Cardiac fibroblast (primary cell): ENCODE measurements around the gene PPP4R4.
"Not testable (repeated sequence)": the region's sequence is repeated elsewhere in the genome, so short reads cannot be mapped to it uniquely, and the experiment has no call there.

Experiments
- DNase-seq, 2 donors: peaks; one replicate each; pipeline versions ENCODE4 v3.0.0 to v3.0.0-alpha.2; 2010; ENCODE audit warnings: low read depth in 2 of 2
- H3K4me3 ChIP-seq, 2 donors: replicated peaks in 1 of 2; 1 replicate in 1 of 2; 2 replicates in 1 of 2; pipeline ENCODE4 v1.5.1; 2011; ENCODE audit warnings: low read depth in 2 of 2, low read length in 2 of 2, mild to moderate bottlenecking in 2 of 2, moderate library complexity in 1 of 2
- TF ChIP-seq, protein P1 (sequence below): IDR thresholded peaks from one replicate; pipeline ENCODE4 v1.5.1; 2011; ENCODE audit warnings: low read depth, mild to moderate bottlenecking, low read length, inconsistent platforms

Gene PPP4R4

DNA sequence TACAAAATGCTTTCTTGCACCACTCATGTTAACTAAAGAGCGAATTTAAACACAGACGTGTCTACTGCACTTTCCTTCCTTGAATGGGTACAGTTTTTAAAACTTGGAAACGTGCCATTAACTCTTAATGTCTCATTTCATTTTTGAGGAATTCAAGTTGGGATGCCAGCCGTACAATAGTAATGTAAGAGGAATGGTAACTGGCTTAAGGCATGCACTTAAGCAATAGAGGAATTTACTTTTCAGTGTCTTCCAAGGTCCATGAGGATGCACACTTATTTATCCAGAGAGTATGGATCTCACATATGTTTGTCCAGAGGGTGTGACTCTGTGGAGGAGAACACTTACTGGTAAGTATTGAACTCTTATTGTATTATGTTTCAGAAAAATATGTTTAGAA lies 52.9 kb downstream of the PPP4R4 start:
- TF ChIP-seq, protein P1, sequence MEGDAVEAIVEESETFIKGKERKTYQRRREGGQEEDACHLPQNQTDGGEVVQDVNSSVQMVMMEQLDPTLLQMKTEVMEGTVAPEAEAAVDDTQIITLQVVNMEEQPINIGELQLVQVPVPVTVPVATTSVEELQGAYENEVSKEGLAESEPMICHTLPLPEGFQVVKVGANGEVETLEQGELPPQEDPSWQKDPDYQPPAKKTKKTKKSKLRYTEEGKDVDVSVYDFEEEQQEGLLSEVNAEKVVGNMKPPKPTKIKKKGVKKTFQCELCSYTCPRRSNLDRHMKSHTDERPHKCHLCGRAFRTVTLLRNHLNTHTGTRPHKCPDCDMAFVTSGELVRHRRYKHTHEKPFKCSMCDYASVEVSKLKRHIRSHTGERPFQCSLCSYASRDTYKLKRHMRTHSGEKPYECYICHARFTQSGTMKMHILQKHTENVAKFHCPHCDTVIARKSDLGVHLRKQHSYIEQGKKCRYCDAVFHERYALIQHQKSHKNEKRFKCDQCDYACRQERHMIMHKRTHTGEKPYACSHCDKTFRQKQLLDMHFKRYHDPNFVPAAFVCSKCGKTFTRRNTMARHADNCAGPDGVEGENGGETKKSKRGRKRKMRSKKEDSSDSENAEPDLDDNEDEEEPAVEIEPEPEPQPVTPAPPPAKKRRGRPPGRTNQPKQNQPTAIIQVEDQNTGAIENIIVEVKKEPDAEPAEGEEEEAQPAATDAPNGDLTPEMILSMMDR, result no peak
- DNase-seq, result peak; percentile 19 to 25
- H3K4me3 ChIP-seq, result no peak overlapping the region

DNA sequence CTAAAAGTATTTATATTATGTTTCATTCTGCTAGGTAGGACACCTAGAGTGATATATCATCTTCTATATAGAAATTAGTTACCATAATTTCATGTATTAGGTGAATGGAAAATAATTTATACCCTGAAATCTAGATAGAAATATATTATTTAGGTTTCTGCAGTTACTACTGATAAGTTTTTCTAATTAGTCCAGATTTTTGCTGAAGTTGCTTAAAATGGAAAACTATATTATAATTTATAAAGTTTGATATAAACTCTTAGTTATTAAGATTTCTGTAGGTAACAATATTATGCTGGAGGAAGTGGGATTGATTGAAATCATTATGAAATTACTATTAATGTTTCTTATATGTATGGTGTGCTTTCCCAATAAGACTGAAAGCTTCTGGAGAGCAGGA lies 62.9 kb downstream of the PPP4R4 start:
- DNase-seq, result no peak
- TF ChIP-seq, protein P1, result no peak
- H3K4me3 ChIP-seq, result no peak overlapping the region

DNA sequence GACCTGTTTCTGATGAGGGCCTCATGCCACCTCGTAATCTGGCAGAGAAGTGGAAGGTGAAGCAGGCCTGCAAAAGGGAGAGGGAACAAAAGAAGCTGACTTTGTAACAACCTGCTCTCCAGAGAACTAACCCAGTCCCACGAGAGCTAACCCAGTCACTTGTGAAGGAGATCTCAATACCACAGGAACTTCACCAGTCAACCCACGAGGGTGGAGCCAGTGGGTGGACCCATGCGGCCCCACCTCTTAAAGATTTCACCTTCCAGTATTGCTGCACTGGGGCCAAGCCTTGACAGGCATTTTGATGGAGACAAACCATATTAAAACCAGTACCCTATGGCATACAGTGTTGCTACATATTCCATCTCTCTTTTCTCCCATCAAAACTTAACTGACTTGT lies 63.9 kb downstream of the PPP4R4 start:
- no peak overlapping the region for H3K4me3 ChIP-seq
- no peak for DNase-seq
- TF ChIP-seq, protein P1, result no peak

DNA sequence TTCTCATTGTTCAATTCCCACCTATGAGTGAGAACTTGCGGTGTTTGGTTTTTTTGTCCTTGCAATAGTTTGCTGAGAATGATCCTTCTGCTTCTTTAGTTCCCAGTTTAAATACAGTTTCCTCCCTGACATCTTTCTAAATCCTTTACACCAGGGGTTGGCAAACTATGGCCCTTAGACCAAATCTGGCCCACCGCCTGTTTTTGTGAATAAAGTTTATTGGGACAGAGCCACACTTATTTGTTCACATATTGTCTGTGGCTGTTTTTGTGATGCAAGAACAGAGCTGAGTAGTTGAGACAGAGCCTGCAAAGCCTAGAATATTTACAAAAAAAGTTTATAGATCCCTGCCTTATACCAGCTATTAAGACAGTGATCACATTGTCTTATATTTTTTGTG lies 65.3 kb downstream of the PPP4R4 start:
- no peak for DNase-seq
- TF ChIP-seq, protein P1, result no peak
- no peak overlapping the region for H3K4me3 ChIP-seq

DNA sequence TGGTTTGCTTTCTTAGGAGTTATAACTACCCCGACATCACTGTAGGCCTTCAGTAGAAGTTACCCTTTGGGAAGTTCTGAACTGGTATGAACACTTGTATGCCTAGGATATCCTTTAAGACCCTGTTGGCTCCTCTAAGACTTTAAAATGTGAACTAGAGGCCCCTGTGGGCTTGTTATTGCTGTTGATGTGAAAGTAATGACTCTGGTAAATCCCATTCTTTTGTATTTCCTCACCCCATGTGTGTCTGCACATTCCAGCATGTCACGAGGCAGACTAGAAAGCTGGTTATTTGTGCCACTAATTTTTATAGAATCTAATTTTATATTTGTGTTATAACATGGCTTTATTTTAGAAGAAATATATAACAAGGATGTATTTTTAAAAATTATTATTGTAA lies 70.1 kb downstream of the PPP4R4 start:
- H3K4me3 ChIP-seq, result no peak overlapping the region
- TF ChIP-seq, protein P1, result no peak
- DNase-seq, result no peak

DNA sequence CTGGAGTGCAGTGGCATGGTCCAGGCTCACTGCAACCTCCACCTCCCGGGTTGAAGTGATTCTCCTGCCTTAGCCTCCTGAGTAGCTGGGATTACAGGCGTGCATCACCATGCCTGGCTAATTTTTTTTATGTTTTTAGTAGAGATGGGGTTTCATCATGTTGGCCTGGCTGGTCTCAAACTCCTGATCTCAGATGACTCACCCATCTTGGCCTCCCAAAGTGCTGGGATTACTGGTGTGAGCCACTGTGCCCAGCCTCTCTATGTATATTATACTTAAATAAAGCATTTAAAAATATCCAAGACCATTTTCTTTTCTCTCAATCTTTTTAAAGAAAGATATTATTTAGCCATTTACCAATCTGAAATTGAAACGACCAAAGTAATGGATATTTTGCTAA lies 90.1 kb downstream of the PPP4R4 start:
- not testable (repeated sequence) for H3K4me3 ChIP-seq, DNase-seq

DNA sequence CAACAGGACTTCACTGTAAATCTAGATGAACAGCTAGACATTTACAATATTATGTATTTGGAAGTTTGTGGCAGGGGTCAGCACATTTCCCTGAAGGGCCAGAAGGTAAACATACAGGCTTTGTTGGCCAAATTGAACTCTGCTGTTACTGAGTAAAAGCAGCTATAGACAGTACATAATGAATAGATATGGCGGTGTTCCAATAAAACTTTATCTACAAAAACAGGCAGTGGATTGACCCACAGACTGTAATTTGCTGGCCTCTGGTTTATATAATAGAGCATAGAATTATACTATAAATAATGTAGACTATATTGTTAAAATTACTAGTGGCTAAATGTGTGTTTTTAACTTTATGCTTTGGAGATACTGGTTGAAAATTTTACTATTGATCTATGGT lies 93.2 kb downstream of the PPP4R4 start:
- TF ChIP-seq, protein P1, result no peak
- H3K4me3 ChIP-seq, result no peak overlapping the region
- DNase-seq, result no peak

DNA sequence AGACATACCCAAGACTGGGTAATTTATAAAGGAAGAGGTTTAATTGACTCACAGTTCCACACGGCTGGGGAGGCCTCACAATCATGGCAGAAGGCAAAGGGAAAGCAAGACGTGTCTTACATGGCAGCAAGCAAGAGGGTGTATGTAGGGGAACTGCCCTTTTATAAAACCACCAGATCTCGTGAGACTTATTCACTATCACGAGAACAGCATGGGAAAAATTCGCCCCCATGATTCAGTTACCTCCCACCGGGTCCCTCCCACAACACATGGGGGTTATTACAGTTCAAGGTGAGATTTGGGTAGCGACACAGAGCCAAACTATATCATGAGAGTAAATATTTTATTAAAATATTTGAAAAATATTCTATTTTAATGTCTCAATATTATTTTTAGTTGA lies 94.5 kb downstream of the PPP4R4 start:
- H3K4me3 ChIP-seq, DNase-seq: not testable (repeated sequence)
